DOHH2 (cell line): ENCODE measurements around the gene CAMTA1.

Experiments
- H3F3A ChIP-seq: fragments of 200-600 bp; sonication (generic), shearing (Covaris generic); 2 replicates; pipeline ENCODE4 v1.6.0; 2016; ENCODE audit warnings: antibody characterized with exemption, mild to moderate bottlenecking; ENCODE audit not compliant: control insufficient read depth, insufficient read depth
- H3K27ac ChIP-seq: fragments of 200-600 bp; sonication (generic); 2 replicates; pipeline ENCODE4 v1.5.1; 2014; ENCODE audit warnings: low read depth, mild to moderate bottlenecking, low read length, moderate library complexity
- H3K27me3 ChIP-seq: fragments of 200-600 bp; sonication (generic); 2 replicates; pipeline ENCODE4 v1.6.1; 2014; ENCODE audit warnings: mild to moderate bottlenecking, low read length, mixed read lengths; ENCODE audit not compliant: control insufficient read depth
- H3K36me3 ChIP-seq: fragments of 200-600 bp; sonication (generic); 2 replicates; pipeline ENCODE4 v1.6.1; 2014; ENCODE audit warnings: mild to moderate bottlenecking, low read length, moderate library complexity, mixed read lengths; ENCODE audit not compliant: control insufficient read depth
- H3K4me1 ChIP-seq: fragments of 200-600 bp; sonication (generic); 2 replicates; pipeline ENCODE4 v1.6.1; 2014; ENCODE audit warnings: mild to moderate bottlenecking, low read length, mixed read lengths; ENCODE audit not compliant: control insufficient read depth
- H3K4me2 ChIP-seq: fragments of 200-600 bp; sonication (generic); 2 replicates; pipeline ENCODE4 v1.6.0; 2014; ENCODE audit warnings: mild to moderate bottlenecking, low read length, moderate library complexity
- H3K4me3 ChIP-seq: fragments of 200-600 bp; sonication (generic); 2 replicates; pipeline ENCODE4 v1.5.1; 2014; ENCODE audit warnings: mild to moderate bottlenecking, low read length, mixed read lengths
- H3K79me2 ChIP-seq: fragments of 200-600 bp; sonication (generic); 2 replicates; pipeline ENCODE4 v1.6.1; 2014; ENCODE audit warnings: mild to moderate bottlenecking, low read length, mixed read lengths; ENCODE audit not compliant: control insufficient read depth
- H3K9me2 ChIP-seq: fragments of 200-600 bp; sonication (generic); replicated peaks from 2 replicates; pipeline ENCODE4 v1.6.1; 2014; ENCODE audit warnings: mild to moderate bottlenecking, low read length, mixed read lengths; ENCODE audit not compliant: control insufficient read depth
- H3K9me3 ChIP-seq: fragments of 200-600 bp; sonication (generic); 2 replicates; pipeline ENCODE4 v1.6.1; 2014; ENCODE audit warnings: antibody characterized with exemption, low read length, mixed read lengths; ENCODE audit not compliant: control insufficient read depth, insufficient read depth
- H4K20me1 ChIP-seq: fragments of 200-600 bp; sonication (generic); 2 replicates; pipeline ENCODE4 v1.6.0; 2014; ENCODE audit warnings: low read depth, mild to moderate bottlenecking, antibody characterized with exemption, low read length, moderate library complexity; ENCODE audit not compliant: control insufficient read depth, insufficient read depth
- CTCF ChIP-seq: fragments of 200-600 bp; sonication (generic); IDR thresholded peaks from one replicate; pipeline ENCODE4 v1.5.1; 2014; ENCODE audit warnings: antibody characterized with exemption, mild to moderate bottlenecking, low read depth, low read length; ENCODE audit not compliant: poor library complexity, severe bottlenecking
- EZH2phosphoT487 ChIP-seq: fragments of 200-600 bp; sonication (generic); IDR thresholded peaks from 2 replicates; pipeline ENCODE4 v1.6.1; 2017; ENCODE audit warnings: borderline replicate concordance, mild to moderate bottlenecking, antibody characterized with exemption, low read length, moderate library complexity, mixed read lengths

CAMTA1 gene

GRCh38 chr1:7646164-7646563 is 860.9 kb downstream of the CAMTA1 start:
- no peaks in the 10 kb centered on the region for H3K36me3 ChIP-seq
- no peaks in the 10 kb centered on the region for H3K79me2 ChIP-seq
- H3F3A ChIP-seq = no peaks in the 10 kb centered on the region
- no peaks in the 10 kb centered on the region for H3K27me3 ChIP-seq
- H3K9me2 ChIP-seq = no peaks in the 10 kb centered on the region
- TF ChIP-seq CTCF (no peak), EZH2phosphoT487 (no peak)
- H4K20me1 ChIP-seq = no peaks in the 10 kb centered on the region
- H3K9me3 ChIP-seq = no peaks in the 10 kb centered on the region
- no peak overlapping the region for H3K27ac ChIP-seq
- H3K4me2 ChIP-seq = no peak overlapping the region
- no peak overlapping the region for H3K4me3 ChIP-seq
- no peaks in the 10 kb centered on the region for H3K4me1 ChIP-seq

DNA sequence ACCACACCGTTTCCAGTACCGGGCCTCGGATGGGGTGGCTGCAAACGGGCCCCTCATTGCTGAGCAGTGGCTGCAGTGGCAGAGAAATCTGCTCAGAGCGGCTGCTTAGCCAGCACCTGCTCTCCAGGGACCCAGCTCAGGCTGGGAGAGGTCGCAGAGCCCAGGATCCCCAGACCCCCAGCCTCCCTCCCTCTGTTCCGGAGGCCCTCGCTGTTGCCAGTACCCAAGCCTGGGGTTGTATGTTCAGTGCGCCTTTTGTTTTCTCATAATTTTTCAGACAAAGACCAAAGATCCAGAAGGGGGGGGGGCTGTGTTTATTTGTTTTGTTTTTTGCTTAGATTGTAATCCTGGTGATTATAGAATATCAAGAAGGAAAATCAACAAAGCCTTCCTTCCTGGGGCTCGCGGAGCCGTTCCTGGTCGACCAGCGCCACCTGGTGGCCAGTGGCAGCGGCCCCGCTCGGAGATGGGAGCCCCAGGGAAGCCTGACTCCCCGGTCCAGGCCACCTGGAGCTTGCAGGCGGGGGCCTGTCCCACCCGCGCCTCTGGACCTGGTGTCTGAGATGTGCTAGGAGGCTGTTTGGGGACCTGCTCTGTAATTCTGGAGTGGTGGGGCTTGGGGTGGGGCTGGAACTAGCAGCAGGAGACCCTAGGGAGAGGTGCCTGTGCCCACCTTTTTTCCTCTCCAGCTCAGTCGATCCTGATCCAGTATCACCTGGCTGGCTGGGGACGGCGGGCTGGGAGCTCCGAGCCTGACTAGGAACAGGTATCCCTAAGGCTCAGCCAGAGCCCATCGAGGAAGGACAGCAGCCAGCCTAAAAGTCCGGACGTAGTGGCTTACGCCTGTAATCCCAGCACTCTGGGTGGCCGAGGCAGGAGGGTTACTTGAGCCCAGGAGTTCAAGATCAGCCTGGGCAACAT is 862.0 kb downstream of the CAMTA1 start:
- no peaks in the 10 kb centered on the region for H3K9me3 ChIP-seq
- H3K4me1 ChIP-seq = no peaks in the 10 kb centered on the region
- H3K4me2 ChIP-seq = no peak overlapping the region

DNA sequence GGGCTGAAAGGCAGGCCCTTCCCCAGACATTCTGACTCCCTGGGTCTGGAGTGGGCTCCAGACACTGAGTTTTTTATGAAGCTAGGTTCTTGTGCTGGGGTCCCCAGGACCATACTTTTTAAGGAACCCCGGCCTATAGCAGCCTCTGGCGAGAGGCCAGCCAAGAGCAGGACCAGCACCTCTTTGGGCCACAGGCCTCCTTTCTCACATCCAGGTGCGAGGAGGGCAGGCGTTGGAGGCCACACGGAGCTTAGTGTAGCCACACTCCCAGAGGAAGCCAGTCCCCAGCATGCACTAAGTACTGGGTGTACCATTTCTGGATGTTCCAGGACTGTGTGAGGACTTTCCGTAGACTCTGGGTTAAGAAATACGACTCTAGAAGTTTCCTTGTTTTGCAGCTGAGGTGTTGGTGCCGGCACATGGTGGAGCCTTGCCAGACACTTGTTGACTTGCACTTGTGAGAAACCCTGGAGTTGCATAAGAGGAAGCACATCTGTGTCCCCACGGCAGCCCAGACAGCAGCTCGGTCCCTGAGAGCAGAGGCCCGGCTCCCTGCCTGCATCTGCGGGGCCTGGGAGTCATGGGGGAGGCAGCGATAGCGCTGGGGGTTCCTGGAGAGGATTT is 863.6 kb downstream of the CAMTA1 start:
- Histone ChIP-seq H3K36me3 (no peaks in the 10 kb centered on the region), H3K27ac (no peak overlapping the region), H3K4me3 (no peak overlapping the region), H4K20me1 (no peaks in the 10 kb centered on the region), H3K4me2 (no peak overlapping the region), H3K79me2 (no peaks in the 10 kb centered on the region), H3K9me2 (no peaks in the 10 kb centered on the region), H3F3A (no peaks in the 10 kb centered on the region), H3K4me1 (no peaks in the 10 kb centered on the region), H3K9me3 (no peaks in the 10 kb centered on the region), H3K27me3 (no peaks in the 10 kb centered on the region)
- TF ChIP-seq EZH2phosphoT487 = no peak
- TF ChIP-seq CTCF = no peak

More for the DNA sequence above, 862.0 kb downstream of the CAMTA1 start:
- TF ChIP-seq CTCF (peak; percentile 94), EZH2phosphoT487 (no peak)
- H3K4me3 ChIP-seq = no peak overlapping the region
- H3K27ac ChIP-seq = no peak overlapping the region
- no peaks in the 10 kb centered on the region for H3K79me2 ChIP-seq
- H3F3A ChIP-seq = no peaks in the 10 kb centered on the region
- H3K9me2 ChIP-seq = no peaks in the 10 kb centered on the region
- H3K36me3 ChIP-seq = no peaks in the 10 kb centered on the region
- H4K20me1 ChIP-seq = no peaks in the 10 kb centered on the region
- no peaks in the 10 kb centered on the region for H3K27me3 ChIP-seq
